Stimulated activated CD4-positive, alpha-beta T cell treated with anti-CD3 and anti-CD28 coated beads, Interleukin-1b, Interleukin-23, amount 100 ng/mL, for 24 hours (primary cell): ENCODE results near the gene TRAF3IP1.

Source experiments
- DNase-seq, 4 experiments: peaks; one replicate each; pipeline ENCODE4 v3.0.0-alpha.2; 2020; ENCODE audit warnings: low read depth in 4 of 4, low spot score in 1 of 4

TRAF3IP1 gene

DNA sequence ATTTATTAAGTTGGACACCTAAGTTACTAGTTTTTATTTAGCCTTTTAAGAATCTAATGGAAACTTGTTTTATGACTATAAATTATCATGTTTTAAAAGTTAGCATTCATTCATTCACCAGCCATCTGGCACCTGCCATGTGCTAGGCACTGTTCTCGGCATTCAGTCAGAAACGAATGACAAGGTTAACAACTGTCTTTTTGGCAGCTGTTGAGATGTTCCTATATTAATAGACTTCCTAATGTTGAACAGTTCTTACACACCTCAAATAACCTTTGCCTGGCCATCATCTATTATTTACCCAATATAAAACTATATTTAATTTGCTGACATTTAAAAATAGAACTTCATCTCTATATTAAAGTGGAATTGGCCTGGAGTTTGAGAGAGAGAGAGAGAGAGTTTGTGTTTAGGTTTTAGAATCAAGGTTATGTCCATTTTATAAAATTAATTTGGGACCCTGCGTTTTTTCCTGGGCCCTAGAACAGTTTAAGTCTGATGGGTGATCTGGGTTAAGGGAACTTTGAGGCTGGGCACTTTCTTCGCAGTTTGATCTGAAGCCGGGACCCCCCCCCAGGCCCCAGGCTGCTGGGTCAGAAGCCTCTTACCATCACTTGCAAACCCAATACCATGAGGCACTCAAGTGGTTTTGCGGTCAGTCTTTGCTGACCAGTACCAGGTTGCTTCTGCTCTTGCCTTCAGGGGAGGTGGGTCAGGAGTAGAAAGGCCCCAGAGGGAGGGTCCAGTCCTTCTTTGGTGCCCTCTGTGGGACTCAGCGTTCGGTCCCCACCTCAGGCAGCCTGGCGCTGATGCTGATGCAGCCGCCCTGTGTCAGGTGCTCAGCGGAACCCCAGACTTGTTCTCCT is 58.1 kb downstream of the TRAF3IP1 start:
- no peak for DNase-seq

DNA sequence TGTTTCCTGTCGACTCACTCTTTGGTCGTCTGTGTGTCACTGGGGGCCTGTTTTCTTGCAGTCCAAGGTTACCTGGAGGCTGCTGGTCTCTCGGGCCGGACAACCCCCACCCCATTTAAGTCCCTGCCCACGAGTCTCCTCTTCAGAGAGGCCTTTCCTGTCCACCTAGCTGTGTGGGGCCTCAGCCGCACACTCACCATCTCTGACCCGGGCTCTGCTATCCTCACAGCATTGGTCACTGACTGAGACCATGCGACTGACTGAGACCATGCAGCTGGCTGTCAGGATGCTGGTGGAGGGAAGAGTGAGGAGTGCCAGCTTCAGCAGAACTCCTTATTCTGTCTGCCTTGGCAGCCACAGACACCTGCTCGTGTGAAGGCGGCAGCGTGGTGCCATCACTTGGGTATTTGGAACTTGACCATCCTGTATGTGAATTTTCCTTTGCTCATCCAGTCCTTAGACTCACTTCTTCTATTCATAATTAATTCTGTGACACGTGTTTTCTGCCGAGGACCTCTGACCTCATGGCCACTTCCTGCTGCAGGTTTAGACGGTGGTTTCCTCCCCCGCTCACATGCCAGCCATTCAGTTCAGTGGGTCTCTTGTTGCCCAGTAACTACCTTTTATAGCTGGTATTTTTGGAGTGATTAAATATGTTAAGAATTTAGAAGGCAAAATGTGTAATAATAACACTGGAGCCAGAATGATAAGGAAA is 58.9 kb downstream of the TRAF3IP1 start:
- DNase-seq, result no peak

DNA sequence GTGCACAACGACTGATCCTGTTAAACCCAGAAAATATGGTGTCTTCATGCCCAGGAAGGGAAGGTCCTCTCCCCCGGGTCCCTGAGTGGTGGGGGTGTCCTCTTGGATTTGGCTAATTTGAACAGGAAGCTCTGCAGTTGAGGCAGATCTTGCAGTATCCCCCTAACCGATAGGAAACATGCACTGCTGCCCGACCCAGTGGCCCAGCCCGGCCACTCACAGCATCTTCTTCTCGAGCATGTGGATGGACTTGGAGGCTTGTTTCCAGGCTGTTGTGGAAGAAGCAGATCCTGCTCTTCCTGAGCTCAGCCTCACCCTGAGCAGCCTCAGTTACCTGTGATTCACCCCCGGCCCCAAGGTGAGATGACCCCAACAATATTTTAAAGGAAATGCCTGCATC is 60.0 kb downstream of the TRAF3IP1 start:
- no peak for DNase-seq

DNA sequence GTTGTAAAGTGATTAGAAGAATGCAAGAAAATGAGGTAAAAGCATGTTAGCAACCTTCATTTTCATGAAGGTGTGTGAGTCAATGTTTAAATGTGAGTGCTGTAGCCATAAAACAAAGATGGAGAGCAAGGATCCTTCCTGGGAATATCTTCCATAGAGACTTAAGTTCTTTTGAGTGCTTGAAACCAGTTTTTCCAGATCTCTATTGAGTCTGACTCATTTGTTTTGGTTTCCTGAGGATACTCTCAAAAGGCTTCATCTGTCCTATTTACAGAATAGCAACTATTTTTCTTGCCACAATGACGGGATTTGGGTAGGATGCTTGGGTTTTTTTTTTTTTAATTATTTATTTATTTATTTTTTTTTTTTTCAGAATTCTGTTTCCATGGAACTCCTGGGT is 60.5 kb downstream of the TRAF3IP1 start:
- no peak for DNase-seq

DNA sequence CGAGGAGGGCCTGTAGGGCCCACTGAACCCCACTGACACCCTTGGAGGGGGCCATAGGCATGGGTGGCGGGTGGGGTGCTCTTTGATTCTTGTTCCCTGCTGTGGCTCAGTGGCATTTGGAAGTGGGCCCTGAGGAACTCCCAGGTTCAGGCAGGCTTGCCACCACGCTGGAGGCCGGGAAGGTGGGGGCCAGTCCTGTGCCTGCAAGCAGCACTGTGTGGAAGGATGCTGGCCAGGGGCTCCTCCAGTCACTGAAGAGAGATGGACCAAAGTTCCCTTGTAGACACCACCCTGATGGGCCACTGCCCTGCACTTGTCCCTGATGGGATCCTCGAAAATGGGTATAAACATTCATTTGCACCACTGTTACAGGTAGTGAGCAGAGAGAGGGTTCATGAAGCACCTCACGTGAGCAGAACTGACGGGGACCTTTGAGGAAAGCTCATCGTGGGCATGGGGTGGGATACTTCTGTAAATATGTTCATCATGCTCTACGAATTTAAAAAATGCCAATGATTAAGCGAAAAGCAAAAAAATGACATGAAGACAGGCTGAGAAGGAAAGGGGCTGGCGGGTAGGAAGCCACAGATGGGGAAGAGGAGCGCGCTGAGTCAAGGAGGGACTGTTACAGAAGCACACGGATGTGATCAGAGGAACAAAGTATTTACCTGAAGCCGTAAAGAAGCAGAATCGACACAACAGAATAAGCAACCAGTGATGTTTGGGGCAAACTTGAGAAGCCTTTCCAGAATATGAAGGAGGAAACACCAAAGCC is 61.2 kb downstream of the TRAF3IP1 start:
- DNase-seq, result no peak

DNA sequence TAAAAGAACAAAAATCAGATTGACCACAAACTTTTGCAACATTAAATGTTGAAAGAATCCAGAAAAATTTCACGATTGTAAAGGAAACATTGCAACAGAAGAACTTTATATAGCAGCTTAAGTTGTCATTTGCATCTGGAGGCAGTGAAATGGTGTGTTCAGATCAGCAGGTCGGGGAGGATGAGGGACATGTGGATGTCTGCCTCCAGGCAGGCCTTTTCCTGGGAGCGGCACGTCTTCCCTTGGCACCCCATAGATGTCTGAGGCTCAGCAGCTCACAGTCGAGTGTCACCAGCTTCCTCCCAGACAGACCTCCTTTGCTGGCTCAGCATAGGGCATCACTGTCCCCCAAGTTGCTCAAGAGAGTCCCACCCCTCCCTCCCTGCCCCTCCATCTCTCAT is 62.1 kb downstream of the TRAF3IP1 start:
- DNase-seq, result no peak

DNA sequence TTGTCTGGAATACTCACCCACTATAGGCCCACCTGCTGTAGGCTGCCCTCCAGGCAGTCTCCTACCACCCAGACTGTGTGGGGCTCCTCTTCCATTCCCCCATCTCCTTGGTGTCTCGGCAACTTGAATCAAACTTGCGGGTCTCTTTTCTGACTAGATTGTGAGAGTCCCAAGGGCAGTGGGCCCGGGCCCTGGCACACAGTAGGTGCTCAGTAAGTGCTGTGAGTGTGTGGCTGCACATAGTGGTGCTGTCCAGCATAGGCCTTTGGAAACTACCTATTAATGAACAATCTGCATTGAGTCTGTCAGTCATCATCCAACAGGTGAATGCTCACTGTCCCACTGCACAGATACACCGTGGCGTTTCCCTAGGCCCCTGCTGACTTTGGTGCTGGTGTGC is 62.8 kb downstream of the TRAF3IP1 start:
- DNase-seq, result no peak

DNA sequence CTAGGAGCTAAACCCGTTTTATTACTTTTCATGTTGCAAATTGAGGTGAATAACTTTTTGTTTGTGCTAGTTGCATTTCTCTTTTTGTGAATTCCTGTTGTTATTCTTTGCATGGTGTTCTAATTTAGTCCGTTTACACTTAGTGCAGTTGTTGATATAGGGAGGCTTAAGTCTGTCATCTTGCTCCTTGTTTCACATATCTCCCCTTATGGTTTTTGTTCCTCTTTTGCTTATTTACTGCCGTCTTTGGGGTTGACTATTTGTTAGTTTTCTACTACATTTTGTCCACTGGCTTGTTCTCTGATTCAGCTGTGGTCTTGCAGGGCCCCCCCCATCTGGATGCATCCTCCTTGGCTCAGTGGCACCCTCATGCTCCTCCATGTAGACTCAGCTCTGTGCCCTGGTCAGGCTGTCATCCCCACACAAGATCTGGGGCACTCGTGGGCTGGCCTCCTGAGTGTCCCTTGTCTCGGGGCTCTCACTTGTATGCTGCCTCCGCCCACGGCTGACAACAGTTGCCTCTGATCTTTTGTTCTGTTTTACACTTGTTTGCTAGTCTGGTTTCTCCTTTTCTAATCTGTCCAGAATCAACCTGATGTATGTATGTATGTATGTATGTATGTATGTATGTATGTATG is 63.5 kb downstream of the TRAF3IP1 start:
- no peak for DNase-seq

DNA sequence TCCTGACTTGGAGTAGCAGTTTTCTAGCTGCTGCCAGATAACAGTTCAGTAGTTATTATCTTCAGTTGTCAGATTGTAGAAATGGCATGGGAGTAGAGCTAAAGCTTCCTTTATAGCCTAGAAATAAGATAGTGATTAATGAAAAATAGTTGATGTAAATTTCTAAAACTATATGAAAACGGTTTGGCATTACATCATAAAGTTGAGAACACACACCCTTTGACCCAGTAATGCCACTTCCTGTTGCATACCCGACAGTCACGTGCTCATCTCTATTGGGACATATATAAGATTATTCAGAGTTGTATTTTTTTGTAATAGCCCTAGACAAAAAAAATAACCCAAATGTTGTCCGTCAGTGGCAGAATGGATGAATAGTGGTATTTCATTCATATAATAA is 67.0 kb downstream of the TRAF3IP1 start:
- no peak for DNase-seq

DNA sequence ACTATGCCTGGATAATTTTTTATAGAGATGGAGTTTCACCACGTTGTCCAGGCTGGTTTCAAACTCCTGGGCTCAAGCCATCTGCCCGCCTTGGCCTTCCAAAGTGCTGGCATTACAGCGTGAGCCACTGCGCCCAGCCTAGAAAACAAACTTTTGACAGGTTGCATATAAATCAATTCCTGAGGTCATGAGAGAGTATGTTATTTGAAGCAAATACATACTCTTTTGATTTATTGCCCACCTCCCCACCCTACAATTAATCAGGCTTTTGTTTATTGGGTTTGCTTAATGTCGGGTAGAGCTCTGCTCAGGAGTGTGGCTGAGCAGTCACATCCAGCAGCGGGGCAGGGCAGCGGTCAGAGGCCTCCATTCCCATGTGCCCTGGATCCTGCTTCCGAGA is 68.5 kb downstream of the TRAF3IP1 start:
- DNase-seq, result no peak

DNA sequence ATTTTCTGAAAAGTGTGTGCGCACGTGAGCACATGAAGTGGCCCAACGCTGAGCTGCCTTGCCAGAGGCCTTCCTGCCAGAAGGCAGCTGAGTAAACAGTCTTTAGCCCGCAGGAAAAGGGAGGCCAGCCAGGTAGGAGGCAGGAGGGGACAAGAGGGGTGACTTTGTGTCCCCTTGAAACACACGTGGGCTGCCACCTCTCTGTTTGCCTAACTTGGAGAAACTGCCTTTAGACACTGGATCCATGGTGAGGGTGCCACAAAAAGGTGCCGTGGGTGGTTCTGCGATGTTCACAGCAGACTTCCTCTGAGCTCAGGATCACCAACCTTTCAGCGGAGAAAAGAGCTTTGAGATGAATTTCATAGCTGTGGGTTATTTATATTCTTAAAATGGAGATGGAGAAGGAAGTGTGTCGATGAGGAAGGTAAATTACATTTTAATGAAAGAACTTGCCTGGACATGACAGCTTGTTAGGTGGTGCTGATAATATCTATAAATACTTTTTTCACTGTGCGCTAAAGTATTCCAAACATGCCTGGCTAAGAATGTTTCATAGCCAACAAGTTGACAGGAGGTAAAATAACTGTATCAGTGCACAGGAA is 69.8 kb downstream of the TRAF3IP1 start:
- DNase-seq, result no peak

DNA sequence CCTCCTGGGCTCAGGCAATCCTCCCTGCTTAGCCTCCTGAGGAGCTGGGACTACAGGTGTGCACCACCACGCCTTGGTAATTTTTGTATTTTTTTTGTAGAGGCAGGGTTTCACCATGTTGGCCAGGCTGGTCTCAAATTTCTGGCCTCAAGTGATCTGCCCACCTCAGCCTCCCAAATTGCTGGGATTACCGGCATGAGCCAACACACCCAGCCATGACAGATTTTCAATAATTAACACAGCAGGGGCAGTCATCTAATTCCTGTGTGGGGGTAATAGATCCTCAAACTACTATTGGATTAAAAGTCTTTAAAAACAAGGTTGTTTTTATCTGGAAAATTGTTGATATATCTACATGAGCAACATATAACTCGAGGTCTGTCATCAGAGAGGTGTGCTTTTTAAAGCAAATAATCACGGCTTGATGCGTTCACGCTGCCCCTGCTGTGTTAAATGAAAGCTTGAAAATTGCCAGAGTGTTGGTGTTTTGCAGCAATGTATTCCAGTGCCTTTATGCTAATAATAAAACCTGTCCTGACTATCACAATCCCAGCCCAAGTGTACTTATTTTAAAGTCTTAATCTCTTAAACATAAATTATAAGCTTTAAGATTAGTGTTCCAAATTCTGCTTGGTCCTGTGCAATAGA is 70.8 kb downstream of the TRAF3IP1 start:
- DNase-seq, result no peak

DNA sequence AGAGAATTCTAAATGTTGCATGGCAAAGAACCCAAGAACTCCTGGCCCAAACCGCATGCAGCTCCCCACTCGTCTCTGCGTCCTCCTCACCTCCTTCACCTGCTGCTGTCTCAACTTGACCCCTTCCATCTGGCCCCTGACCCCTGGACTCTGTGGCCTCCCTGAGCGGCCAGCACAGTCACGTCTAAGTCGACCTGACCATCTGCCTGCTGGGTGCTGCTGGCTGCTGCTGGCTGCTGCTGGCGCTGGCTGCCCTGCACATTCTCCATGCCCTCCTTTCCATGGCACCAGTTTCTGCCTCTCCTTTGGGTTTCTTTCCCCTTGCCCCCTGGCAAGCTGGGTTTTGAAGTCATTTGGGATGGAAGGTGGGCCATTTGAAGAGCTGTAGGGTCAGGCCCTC is 76.3 kb downstream of the TRAF3IP1 start:
- no peak for DNase-seq

DNA sequence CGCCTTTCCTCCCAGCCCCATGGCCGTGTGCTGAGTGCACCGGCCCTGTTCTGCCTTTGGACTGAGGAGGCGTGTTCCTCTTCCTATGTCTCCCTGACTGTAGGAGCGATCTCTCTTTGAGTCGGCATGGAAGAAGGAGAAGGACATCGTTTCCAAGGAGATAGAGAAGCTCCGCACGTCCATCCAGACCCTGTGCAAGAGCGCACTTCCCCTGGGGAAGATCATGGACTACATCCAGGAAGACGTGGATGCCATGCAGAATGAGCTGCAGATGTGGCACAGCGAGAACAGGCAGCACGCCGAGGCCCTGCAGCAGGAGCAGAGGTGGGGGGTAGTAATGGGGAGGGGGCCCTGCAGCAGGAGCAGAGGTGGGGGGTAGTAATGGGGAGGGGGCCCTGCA is 77.0 kb downstream of the TRAF3IP1 start:
- DNase-seq, result no peak

DNA sequence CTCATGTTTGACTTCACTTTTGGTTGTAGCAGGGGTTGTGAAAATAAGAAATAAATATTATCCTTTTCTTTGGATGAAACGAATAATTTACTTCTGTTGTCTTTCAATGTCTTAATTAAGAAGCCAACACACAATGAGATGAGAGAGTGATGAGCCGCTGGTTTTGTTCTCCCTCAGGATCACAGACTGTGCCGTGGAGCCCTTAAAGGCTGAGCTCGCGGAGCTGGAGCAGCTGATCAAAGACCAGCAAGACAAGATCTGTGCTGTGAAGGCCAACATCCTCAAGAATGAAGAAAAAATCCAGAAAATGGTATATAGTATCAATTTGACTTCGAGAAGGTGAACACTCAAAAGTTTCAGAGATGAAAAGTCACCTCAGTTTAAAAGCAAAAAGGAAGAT is 78.3 kb downstream of the TRAF3IP1 start:
- no peak for DNase-seq

DNA sequence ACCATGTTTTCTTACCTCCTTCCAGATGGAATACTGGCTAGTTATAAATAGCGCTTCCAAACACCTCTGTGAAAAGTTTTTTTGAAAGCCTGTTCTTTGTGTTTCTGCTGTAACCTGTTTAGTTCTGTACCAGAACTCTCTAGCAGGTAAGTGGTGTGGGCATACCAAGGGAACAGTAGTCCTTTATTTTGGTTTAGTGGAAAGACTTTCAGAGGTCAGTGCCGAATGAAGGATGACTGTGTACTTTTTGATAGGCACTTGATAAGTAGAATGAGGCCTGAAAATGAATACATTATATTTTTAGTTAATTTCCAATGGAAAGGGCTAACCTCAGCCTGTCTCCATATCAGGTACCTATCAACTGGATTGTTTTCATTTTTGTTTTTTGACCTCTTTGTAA is 78.8 kb downstream of the TRAF3IP1 start:
- no peak for DNase-seq

DNA sequence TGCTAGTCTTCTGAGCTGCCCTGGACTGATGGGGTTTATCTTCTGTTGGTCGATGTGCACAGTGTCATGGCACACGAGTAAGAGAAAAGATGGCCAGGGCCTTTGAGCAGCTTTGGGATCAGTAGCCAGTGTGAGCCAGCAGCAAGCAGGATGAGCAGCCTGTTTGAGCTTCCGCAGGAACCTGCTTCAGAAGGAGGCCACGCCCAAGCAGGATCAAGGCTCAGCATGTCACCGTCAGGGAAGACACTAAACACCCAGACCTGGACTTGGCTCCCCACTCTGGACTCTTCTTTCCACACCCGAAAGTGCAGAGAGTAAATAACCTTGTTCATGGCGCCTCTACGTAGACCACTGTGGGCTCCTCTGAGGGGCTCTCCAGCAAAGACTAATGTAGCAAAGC is 81.2 kb downstream of the TRAF3IP1 start:
- no peak for DNase-seq

DNA sequence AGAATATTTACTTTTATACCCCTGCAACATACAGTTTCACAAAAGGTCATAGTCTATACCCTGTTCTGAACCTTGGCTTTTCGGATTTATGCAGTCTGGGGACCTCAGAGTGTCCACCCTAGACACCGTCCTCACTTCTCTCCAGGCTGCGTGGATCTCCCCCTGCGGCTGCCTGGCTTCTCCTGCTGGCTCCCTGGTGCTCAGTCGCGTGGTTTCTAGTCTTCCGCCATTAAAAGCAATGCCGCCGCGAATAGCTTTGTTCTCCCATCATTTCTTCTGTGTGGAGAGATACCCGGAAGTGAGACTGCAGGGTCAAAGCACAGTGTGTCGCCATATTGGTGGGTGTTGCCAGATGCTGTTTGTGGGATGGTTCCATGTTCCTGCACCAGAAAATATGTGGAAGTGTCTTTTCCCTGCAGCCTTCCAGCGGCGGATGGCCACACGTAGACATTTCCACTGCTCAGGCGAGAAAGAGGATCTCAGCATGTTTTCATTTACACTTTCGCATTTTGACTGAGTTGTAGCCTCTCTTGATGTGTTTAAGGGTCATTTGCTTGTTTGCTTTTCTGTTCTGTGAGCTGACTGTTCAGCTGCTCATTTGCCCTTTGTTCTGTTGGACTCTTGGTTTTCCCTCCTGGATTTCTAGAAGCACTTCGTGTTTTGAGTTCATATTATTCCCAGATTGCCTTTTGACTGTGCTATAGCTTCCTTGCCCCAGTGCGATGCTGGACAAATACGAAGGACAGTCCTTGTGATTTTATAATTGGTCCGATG is 83.5 kb downstream of the TRAF3IP1 start:
- no peak for DNase-seq

DNA sequence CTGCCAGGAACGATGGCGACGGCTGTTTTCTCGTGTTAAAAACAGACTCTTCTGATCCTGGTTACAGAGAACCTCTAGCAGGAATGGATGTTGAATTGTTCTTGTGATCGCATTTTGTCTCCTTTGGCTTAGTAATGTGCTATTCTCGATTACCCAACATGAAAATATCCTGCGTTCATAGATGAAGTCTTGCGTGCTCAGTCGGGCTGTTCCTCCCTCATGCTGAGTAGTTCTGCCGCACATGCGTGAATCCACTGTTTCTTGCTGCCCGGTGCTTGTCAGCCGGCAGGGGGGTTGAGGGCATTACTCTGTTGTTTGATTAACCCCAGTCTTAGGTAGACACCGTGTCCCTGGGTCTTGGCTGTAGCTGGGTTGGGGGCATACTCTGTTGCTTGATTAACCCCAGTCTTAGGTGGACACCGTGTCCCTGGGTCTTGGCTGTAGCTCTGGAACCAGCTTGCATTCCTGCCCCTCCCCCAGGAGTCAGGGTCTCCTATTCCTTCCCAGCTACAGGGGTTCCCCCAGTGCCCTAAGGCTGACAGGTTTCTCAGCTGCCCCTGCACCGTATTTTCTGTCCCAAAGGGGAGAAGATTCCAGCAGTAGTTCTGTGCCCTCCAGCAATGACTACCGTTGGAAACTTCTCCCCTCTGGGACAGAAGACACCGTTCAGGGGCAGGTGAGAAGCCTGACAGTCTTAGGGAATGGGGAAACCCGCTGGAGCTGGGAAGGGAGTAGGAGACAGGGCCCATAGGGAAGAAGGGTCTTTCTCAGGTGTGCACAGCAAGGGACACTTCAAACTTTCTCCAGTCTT is 84.3 kb downstream of the TRAF3IP1 start:
- no peak for DNase-seq
